Glomerular visceral epithelial cell (primary cell): ENCODE results near the gene MIEF2.

Source experiments
- DNase-seq: peaks from one replicate; pipeline ENCODE4 v3.0.0-alpha.2; 2016; ENCODE audit errors: extremely low spot score

The MIEF2 gene

DNA sequence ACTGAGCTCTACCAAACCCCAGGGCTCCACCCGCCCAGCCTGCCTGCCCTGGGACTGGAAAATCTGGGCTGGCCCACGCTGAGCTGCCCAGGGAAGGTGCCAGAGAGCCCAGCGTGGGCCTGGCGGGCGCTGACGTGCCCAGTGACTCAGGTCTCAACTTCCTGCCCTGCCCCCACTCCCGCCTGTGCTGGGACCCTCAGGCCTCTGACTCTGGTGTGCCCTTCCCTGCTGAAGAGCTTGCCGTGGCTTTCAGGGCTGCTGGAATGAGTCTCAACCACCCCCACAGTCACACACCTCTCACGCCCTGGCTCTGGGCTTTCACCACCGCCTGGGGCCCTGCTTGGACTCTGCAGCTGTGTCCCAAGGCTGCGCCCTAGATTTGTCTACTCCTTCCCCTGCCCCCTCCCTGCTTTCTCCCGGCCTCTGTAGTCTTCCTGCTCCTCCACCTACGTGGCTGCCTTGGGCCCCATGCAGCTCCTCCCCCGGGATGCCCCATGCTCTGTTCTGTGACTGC lies 24.7 kb upstream of the MIEF2 start:
- DNase-seq, result peak; percentile 81

- no peak for DNase-seq
Measured at GRCh38 chr17:18236494-18236893, 24.0 kb upstream of the MIEF2 start.

DNA sequence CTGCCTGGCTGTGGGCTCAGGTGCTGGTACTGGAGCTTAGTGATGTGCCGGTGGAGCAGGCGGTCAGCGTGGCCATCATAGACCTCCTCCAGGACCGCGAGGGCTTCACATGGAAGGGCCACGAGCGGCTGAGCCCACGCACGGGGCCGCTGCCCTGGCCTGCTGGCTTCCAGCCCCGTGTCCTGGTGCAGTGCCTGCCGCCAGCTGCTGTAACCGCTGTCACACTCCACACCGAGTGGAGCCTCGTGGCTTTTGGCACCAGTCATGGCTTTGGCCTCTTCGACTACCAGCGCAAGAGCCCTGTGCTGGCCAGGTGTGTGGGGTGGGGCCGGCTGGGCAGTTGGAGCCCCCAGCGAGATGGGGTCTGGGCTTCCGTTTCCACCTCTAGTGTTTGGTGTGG lies 23.0 kb upstream of the MIEF2 start:
- DNase-seq, result no peak

- no peak for DNase-seq
Measured at GRCh38 chr17:18238299-18238698, 22.2 kb upstream of the MIEF2 start.

- no peak for DNase-seq
Measured at GRCh38 chr17:18240449-18240848, 20.0 kb upstream of the MIEF2 start.

GRCh38 chr17:18241229-18241871 lies 19.1 kb upstream of the MIEF2 start:
- no peak for DNase-seq

- DNase-seq, result no peak
Measured at GRCh38 chr17:18245038-18245776, 15.3 kb upstream of the MIEF2 start.

DNA sequence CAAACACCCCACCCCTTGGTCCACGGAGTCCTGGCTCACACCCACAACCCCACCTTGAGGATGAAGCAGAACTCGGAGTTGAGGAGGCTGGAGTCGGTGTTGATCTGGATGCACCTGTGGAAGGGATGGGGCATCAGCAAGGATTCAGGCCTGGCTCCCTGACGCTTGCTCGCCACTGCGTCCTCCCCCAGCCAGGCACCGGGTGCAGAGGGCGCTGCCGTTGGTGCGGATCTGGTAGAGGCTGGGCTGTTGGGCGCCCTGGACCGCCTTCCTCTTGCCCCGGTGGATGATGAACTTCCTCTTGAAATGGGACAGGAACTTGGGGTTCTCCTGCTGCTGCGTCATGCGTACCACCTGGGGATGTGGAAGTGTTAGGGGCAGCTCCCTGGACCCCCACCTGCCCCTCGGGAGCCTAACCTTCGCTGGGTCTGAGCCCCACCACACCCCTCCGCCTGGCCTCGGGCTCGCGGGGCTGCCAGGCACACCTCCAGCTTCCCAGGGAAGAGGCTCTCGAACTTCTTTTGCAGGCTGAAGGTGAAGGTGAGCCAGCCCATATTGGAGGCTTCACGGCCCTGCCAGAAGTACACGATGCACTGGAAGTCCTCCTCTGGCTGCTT lies 14.2 kb upstream of the MIEF2 start:
- DNase-seq, result no peak

- peak; percentile 24 for DNase-seq
Measured at GRCh38 chr17:18246880-18247612, 13.4 kb upstream of the MIEF2 start.

DNA sequence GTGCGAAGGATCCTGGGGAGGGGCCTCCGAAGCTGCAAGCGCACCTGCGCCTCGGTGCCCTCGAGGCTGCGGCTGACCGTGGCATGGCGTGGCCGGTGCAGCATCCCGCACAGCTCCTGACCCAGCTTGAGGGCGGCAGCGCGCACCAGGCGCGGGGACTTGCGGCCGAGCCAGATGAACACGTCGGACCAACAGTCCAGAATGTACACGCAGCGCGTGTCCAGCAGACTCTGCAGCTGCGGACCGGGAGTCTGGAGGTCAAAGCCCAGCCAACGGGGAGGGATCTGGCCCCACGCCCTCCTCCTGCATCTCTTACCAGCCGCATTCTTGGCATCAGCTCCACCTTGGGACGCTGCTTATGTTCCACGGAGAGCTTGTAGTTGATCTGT lies 12.9 kb upstream of the MIEF2 start:
- DNase-seq, result no peak

DNA sequence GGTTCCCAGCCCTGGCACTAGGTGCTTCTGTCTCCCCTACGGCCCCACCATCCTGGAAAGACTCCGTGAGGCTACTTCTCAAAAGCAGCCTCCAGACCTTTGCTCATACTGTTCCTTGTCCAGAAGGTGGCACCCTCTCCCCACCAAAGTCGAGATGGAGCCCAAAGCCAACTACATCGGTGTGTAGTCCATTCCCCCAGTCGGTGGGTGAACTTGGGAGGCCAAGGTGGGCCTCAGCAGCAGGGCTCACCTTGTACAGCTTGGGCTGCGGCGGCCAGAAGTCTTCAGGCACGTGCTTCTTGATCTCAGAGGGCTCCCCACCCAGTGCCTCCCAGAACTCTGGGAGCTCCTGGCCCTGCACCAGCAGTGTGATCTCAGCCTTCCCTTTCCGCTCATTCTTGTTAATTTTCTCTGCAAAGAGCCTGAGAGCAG lies 12.1 kb upstream of the MIEF2 start:
- DNase-seq, result peak; percentile 72

- no peak for DNase-seq
Measured at GRCh38 chr17:18248811-18249210, 11.7 kb upstream of the MIEF2 start.

GRCh38 chr17:18250259-18250658 lies 10.2 kb upstream of the MIEF2 start:
- DNase-seq, result no peak

GRCh38 chr17:18250708-18251107 lies 9.8 kb upstream of the MIEF2 start:
- DNase-seq, result no peak

- no peak for DNase-seq
Measured at GRCh38 chr17:18251204-18251603, 9.3 kb upstream of the MIEF2 start.

DNA sequence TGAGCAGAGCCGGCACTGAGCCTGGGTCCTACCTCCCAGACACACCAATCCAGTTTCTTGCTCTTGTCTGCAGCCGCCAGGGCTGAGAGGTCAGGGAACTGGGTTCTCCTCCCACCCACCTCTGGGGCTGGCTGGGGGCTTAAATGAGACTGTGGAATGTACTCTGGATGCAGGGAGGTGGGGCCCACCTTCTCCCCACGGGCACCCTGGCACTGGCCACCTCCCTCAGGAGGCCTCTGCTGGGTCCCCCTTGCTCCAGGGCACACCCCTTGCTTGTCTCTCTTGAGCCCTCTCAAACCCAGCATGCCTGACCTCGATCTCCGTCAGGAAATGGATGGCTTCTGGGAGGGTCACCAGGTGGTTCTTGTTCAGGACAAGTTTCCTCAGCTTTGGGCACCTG lies 8.3 kb upstream of the MIEF2 start:
- no peak for DNase-seq

DNA sequence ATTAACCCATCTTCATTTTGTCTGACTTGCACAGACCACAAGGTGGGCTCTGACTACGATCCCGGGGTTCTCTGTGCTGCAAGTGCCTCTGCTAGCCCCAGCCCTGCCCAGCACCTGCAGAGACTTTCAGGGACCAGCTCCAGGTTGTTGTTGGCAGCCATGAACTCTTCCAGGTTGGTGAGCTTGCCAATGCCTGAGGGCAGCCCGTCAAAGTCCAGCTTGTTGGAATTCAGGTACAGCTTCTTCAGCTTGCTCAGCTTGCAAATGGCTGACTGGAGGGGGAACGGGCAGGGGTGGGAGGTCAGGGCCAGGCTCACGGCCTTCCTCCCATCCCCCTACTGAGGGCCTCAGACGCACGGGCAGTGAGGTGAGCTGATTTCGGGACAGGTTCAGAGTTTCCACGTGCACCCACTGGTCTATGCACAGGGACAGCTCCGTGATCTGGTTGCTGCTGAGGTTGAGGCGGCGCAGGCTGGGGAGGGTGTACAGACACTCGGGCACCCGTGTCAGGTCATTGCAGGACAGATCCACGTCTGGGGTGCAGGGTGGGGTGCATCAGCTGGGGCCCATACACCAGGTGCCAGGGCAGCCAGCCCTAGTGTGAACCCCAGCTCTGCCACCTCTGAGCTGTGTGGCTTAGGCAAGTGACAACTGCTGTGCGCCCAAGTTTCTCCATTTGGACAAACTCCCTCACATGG lies 7.1 kb upstream of the MIEF2 start:
- DNase-seq, result no peak

- no peak for DNase-seq
Measured at GRCh38 chr17:18253947-18254821, 6.3 kb upstream of the MIEF2 start.

DNA sequence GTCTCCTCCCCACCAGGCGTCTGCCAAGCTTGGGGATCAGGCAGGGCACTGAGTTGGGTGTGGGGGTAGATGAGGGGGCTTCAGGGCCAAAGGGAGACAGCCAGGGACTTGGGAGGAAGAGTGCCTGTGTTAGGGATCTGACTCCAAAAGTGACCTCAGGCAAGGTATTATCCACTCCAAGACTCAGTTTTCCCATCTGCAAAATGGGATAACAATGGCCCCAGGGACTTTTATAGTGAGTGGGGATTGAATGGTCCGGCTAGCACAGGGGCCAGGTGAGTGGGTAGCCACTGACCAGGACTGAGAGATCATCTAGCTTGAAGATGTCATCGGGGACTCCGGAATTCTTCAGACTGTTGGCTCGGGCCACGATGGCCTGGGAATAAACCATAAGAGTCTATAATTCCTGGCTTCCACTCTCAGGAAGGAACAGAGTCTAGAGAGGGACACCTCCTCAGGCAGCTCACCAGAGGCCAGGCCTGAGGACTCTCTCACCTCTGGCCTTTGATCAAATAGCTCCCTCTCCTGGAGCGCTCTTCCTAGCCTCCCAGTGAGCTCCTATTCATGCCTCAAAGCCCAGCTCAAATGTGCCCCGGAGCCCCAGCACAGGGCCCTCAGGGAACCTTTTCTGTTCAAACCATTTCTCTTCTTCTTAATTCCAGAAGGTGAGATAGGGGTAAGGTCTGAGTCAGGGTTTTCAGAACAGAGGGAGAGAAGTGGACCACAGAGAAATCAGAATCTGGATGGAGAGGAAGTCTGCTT lies 5.4 kb upstream of the MIEF2 start:
- DNase-seq, result no peak

- DNase-seq, result no peak
Measured at GRCh38 chr17:18256351-18256750, 4.1 kb upstream of the MIEF2 start.
